ENCODE data around the gene IFNGR1.
"Not testable (repeated sequence)": the region's sequence is repeated elsewhere in the genome, so short reads cannot be mapped to it uniquely, and the experiment has no call there.

IFNGR1 gene

DNA sequence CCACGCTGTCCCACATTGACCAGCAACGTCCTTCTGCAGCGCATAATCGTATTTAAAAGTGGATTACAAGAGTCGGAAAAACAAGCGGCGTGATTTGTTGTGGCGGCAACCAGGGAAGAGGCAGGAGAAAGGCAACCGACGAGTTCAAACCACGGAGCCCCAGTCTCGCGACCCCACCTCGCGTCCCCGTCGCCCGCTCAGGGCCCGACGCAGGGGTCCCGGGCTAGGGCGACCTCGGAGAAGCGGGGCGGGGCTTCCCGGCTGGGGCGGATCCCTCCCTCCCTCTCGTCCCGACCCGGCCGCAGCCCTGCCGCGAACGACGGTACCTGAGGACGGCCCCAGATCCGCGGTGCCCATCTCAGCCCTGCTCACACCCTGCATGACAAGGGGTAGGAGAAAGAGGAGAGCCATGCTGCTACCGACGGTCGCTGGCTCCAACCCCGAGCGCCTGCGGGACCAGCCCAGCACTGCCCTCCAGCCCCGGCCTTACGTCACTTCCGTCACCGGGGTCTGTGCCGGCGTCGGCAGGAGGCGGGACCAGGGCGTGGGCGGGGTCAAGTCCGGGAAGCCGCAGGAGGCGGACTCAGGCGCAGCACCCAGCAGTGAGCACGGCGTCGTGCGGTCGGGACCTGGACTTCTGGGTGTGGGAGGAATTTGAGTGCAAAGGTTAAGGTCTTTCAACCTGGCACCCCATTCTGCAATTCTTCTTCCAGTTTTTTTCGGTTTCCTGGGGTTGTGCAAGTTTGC, at the start of gene IFNGR1:
Gene IFNGR1 (minus strand): TSS at position 469 of the 747 bp plus-strand sequence. CDS start 58 bp downstream, at position 411.
- DNase-seq (ENCODE audit: low spot score): peak; percentile 89

DNA sequence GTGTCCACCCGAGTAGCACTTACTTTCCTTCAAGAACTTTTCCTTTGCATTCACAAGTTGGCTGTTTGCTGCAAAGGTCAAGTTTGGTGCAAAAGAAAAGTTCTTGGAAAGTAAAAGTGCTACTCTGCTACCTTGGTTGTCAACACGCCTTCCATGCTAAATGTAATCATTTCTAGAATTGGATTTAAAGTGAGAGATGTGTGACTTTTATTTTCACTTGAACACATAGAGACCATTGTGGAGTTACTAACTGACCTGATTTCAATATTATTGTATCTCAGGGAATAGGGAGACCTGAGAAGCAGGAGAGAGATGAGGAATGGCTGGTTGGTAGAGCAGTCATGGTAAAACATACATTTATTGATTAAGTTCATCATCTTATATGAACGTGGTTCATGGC, 49.7 kb upstream of the IFNGR1 start:
- no peak for DNase-seq (ENCODE audit: low spot score)

DNA sequence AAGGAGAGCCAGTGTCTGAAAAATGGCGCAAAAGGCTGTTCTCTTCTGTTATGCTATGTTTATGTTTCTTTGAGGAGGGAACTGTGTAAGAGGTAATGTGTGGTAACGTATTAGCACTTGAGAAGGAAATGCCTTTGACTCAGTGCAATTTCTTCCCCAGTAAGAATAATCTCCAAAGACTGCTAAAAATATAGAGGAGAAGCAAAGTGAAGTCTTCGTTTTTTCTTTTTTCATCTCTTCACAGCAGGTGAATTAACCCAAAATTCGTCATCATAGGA, 47.1 kb upstream of the IFNGR1 start:
- no peak for DNase-seq (ENCODE audit: low spot score)

DNA sequence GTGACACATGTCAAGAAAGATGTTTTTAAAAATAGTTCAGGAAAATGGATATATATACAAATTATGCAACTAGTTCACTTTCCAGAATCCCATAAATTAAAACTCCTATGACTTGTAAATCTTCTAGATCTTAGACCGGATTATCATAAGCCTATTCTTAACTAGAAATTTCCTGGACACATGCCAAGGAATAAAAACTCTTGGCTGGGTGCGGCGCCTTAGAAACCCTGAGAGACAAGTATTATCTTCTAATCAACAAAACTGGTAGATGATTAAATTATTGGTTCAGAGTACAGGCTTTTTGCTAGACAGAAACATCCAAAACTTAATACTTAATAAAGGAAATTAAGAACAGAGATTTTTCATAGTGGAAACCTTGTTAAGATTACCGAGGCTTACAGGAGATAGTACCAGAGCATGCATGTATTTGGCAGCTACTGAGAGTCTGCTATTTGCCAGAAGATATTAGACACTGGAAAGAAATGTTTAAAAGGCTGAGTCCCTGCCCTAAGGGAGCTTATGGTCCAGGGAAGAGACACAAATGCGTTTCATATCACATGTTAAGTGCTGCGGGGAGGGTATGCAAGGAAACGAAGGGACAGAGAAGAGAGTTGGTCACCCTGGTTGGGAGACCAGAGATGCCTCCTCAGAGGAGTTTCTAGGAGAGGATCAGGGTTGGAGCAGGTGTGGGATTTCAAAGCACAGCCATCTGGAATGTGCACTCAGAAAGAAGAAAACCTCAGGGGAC, 46.5 kb upstream of the IFNGR1 start:
- DNase-seq (ENCODE audit: low spot score): no peak

GRCh38 chr6:137264311-137265075, 45.3 kb upstream of the IFNGR1 start:
- no peak for DNase-seq (ENCODE audit: low spot score)

DNA sequence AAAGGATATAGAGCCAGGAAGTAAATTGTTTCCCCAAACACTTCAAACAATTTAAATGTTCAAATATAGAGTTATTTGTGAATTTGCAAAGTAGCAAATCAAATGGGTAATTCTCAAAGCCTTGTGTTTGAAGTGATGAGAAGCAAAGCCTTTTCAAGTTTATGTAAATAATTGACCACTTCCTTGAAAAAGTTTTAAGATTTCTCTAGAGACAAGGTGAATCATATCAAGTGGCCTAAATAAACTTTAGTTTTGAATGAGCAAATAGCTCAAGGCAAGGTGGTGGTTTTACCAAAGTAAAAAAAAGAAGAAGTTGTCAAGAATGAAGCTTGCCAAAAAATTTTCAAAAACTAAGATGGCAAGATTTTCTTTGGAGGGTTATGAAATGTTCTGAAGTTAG, 42.6 kb upstream of the IFNGR1 start:
- no peak for DNase-seq (ENCODE audit: low spot score)

DNA sequence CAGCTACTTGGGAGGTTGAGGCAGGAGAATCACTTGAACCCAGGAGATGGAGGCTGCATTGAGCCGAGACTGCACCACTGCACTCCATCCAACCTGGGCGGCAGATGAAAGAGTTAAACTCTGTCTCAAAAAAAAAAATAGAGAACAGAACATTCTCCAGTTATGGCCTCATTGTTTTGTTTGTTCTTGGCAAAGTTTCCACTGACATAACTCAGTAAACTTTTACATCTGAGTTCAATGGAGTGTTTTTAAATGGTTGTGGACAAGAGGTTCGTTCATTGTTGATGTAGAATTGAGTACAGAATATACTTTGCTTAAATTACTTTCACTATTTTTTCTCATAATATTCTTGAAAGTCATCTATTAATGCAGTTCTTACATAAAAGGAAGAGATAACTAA, 42.2 kb upstream of the IFNGR1 start:
- no peak for DNase-seq (ENCODE audit: low spot score)

DNA sequence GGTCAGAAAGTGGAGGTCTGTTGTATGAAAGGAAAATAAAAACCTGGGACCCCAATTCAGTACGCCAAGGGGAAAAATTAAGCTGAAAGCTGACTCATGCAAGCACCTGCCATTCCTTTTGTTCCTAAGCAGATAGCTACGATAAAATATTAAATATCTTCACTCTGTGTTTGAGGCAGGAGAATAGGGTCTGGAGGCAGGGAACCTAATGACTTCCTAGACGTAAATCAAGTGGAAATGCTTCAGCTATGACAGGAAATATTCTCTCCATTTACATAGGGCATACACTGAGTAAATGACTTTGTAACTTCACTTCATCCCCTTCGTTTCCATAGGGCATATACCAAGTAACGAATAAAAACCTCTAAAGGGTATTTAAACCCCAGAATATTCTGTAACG, 41.0 kb upstream of the IFNGR1 start:
- DNase-seq (ENCODE audit: low spot score): no peak

GRCh38 chr6:137259349-137259748, 40.2 kb upstream of the IFNGR1 start:
- DNase-seq (ENCODE audit: low spot score): no peak

- DNase-seq (ENCODE audit: low spot score): no peak
These were observed 39.0 kb upstream of the IFNGR1 start for GRCh38 chr6:137258170-137258569.

- DNase-seq (ENCODE audit: low spot score): no peak
These were observed 37.3 kb upstream of the IFNGR1 start for GRCh38 chr6:137256350-137257103.

GRCh38 chr6:137254966-137255365, 35.8 kb upstream of the IFNGR1 start:
- DNase-seq (ENCODE audit: low spot score): no peak

- DNase-seq (ENCODE audit: low spot score): not testable (repeated sequence)
These were observed 35.2 kb upstream of the IFNGR1 start for GRCh38 chr6:137254430-137254829.

DNA sequence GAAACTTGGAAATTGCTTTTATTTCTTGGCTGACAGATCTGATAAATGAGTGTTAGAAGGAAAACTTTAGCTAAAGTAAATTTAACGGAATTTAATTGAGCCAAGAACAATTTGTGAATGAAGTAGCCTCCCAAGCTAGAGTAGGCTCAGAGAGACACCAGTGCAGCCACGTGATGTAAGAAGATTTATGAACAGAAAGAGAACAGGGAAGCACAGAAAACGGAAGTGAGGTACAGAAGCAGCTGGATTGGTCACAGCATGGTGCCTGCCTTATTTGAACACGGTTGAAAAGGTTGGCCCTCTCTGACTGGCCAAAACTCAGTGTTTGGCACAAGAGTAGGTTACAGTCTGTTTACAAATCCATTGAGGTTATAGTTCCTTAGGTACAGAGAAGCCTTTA, 29.5 kb upstream of the IFNGR1 start:
- no peak for DNase-seq (ENCODE audit: low spot score)

GRCh38 chr6:137247724-137248123, 28.5 kb upstream of the IFNGR1 start:
- DNase-seq (ENCODE audit: low spot score): no peak

- DNase-seq (ENCODE audit: low spot score): no peak
These were observed 27.6 kb upstream of the IFNGR1 start for GRCh38 chr6:137246791-137247202.

- no peak for DNase-seq (ENCODE audit: low spot score)
These were observed 27.0 kb upstream of the IFNGR1 start for GRCh38 chr6:137246164-137246563.

- no peak for DNase-seq (ENCODE audit: low spot score)
These were observed 22.4 kb upstream of the IFNGR1 start for GRCh38 chr6:137241481-137242038.

GRCh38 chr6:137240168-137240567, 21.0 kb upstream of the IFNGR1 start:
- DNase-seq (ENCODE audit: low spot score): no peak

- DNase-seq (ENCODE audit: low spot score): no peak
These were observed 18.4 kb upstream of the IFNGR1 start for GRCh38 chr6:137237413-137238170.
